Measurements from ENCODE around the gene USP48.

DNA sequence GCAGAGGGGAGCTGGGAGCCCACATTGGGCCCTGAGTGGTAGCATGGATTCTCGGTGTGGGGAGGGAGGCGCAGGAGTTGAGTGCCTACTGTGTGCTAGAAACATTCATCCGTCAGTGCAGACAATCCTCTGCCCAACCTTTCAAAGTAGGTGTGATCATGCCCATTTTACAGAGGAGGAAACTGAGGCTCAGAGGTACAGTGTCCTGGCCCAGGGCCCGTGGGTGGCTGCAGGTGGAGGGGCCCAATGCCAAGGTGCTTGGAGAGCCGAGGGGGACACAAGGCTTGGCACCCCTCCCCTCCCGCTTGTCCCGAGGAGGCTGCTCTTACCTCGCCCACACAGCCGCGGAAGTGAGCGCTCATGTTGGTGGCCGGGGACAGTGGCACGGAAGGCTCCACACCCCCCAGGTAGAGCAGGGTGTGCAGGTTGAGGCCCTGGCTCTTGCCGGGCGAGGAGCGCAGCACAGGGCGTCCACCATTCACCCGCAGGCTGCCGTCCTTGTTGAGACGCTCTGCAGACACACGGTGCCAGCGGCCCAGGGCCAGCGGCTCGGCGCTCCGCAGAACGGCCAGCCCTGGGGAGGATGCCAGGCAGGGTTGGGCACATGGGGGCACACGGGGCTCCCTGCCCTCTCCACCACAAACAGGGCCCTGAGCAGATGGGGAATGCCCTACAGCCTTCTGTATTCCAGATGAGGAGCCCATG lies 45.7 kb upstream of the USP48 start:
- TF ChIP-seq, protein P1, sequence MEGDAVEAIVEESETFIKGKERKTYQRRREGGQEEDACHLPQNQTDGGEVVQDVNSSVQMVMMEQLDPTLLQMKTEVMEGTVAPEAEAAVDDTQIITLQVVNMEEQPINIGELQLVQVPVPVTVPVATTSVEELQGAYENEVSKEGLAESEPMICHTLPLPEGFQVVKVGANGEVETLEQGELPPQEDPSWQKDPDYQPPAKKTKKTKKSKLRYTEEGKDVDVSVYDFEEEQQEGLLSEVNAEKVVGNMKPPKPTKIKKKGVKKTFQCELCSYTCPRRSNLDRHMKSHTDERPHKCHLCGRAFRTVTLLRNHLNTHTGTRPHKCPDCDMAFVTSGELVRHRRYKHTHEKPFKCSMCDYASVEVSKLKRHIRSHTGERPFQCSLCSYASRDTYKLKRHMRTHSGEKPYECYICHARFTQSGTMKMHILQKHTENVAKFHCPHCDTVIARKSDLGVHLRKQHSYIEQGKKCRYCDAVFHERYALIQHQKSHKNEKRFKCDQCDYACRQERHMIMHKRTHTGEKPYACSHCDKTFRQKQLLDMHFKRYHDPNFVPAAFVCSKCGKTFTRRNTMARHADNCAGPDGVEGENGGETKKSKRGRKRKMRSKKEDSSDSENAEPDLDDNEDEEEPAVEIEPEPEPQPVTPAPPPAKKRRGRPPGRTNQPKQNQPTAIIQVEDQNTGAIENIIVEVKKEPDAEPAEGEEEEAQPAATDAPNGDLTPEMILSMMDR (conservative IDR thresholded peaks at IDR 0.05; ENCODE audit: low read length), result no peak
- no peak for TF ChIP-seq EZH2phosphoT487 (IDR thresholded peaks at IDR 0.05; ENCODE audit: borderline replicate concordance)
